NB4 (cell line): ENCODE results near the gene NIBAN1.

Source experiments
- CTCF ChIP-seq: IDR thresholded peaks from one replicate; pipeline ENCODE4 v1.5.1; 2012; ENCODE audit warnings: low read depth, low read length
- POLR2A ChIP-seq: IDR thresholded peaks from 2 replicates; pipeline ENCODE4 v1.6.1; 2011; ENCODE audit warnings: mild to moderate bottlenecking; ENCODE audit not compliant: insufficient read length; ENCODE audit errors: extremely low read depth

GRCh38 chr1:184943998-184944397, 30.3 kb downstream of the NIBAN1 start:
- no peak for TF ChIP-seq CTCF
- TF ChIP-seq POLR2A = no peak
